Measurements from ENCODE around the gene EVI5.

Gene EVI5

DNA sequence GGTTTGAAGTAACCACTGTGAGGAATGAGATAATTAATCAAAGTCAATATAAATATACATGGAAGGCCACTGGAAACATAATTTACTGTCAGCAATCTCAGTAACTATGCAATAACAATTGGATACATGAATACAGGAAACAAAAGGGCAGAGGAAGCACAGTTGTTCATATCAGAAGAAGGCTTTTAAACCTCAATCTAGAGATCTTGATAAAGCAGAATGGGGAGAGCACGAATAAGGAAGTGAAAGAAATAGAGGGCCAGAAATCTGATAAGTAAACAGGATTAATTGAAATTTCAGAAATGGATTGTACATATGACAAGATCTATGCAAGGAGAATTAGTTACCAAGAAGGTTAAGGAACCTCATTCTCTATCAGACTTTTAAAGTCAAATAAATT is 93.0 kb downstream of the EVI5 start:
- Histone ChIP-seq H3K27me3 (ENCODE audit: control insufficient read depth, low read length) (no peaks in the 10 kb centered on the region), H3K79me2 (ENCODE audit: control insufficient read depth, low read length) (no peaks in the 10 kb centered on the region), H3K27ac (ENCODE audit: low read depth, low read length) (no peak overlapping the region), H3K4me1 (ENCODE audit: control insufficient read depth, low read length) (peaks cover 7% of the 10 kb centered on the region), H3F3A (ENCODE audit: control insufficient read depth, insufficient read depth) (no peaks in the 10 kb centered on the region), H3K4me2 (ENCODE audit: low read length) (no peak overlapping the region), H3K9me3 (ENCODE audit: control insufficient read depth, insufficient read depth, low read length) (no peaks in the 10 kb centered on the region), H3K36me3 (ENCODE audit: control insufficient read depth, low read length) (peaks cover 10% of the 10 kb centered on the region), H4K20me1 (ENCODE audit: control insufficient read depth, insufficient read depth, low read depth, low read length) (no peaks in the 10 kb centered on the region), H3K9me2 (replicated peaks; ENCODE audit: control insufficient read depth, low read length) (no peaks in the 10 kb centered on the region), H3K4me3 (ENCODE audit: low read length) (no peak overlapping the region)
- no peak for TF ChIP-seq EZH2phosphoT487 (IDR thresholded peaks at IDR 0.05; ENCODE audit: borderline replicate concordance, low read length)
- TF ChIP-seq, protein P1, sequence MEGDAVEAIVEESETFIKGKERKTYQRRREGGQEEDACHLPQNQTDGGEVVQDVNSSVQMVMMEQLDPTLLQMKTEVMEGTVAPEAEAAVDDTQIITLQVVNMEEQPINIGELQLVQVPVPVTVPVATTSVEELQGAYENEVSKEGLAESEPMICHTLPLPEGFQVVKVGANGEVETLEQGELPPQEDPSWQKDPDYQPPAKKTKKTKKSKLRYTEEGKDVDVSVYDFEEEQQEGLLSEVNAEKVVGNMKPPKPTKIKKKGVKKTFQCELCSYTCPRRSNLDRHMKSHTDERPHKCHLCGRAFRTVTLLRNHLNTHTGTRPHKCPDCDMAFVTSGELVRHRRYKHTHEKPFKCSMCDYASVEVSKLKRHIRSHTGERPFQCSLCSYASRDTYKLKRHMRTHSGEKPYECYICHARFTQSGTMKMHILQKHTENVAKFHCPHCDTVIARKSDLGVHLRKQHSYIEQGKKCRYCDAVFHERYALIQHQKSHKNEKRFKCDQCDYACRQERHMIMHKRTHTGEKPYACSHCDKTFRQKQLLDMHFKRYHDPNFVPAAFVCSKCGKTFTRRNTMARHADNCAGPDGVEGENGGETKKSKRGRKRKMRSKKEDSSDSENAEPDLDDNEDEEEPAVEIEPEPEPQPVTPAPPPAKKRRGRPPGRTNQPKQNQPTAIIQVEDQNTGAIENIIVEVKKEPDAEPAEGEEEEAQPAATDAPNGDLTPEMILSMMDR (IDR thresholded peaks at IDR 0.05; ENCODE audit: low read depth, low read length, poor library complexity, severe bottlenecking) = no peak

- H3K27ac ChIP-seq (ENCODE audit: low read depth, low read length) = no peak overlapping the region
- H3K9me3 ChIP-seq (ENCODE audit: control insufficient read depth, insufficient read depth, low read length) = no peaks in the 10 kb centered on the region
- peaks cover 7% of the 10 kb centered on the region for H3K4me1 ChIP-seq (ENCODE audit: control insufficient read depth, low read length)
- no peak for TF ChIP-seq EZH2phosphoT487 (IDR thresholded peaks at IDR 0.05; ENCODE audit: borderline replicate concordance, low read length)
- TF ChIP-seq, protein P1 (IDR thresholded peaks at IDR 0.05; ENCODE audit: low read depth, low read length, poor library complexity, severe bottlenecking) = no peak
- no peaks in the 10 kb centered on the region for H3K79me2 ChIP-seq (ENCODE audit: control insufficient read depth, low read length)
- no peak overlapping the region for H3K4me2 ChIP-seq (ENCODE audit: low read length)
- no peak overlapping the region for H3K4me3 ChIP-seq (ENCODE audit: low read length)
- H3K9me2 ChIP-seq (replicated peaks; ENCODE audit: control insufficient read depth, low read length) = no peaks in the 10 kb centered on the region
- no peaks in the 10 kb centered on the region for H3F3A ChIP-seq (ENCODE audit: control insufficient read depth, insufficient read depth)
- peaks cover 10% of the 10 kb centered on the region for H3K36me3 ChIP-seq (ENCODE audit: control insufficient read depth, low read length)
- no peaks in the 10 kb centered on the region for H3K27me3 ChIP-seq (ENCODE audit: control insufficient read depth, low read length)
- no peaks in the 10 kb centered on the region for H4K20me1 ChIP-seq (ENCODE audit: control insufficient read depth, insufficient read depth, low read depth, low read length)
Observed at GRCh38 chr1:92690212-92690906, 94.5 kb downstream of the EVI5 start.

DNA sequence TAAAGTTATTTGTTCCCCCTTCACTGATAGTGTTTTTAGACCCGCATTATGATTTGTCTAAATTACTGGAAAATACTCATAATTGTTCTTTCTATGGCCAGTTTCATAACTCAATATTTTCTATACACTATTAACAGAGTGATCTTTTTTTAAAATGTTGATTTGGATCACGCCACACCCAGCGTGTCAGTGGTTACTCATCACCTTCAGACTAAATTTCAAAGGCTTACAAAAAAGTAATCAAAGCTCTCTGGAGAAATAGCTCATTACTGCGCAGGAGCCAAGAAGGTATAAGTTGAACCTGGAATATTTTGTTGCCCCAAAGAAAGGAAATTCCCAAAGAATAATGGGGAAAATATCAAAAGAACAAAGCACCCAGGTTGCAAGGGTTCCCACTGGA is 104.9 kb downstream of the EVI5 start:
- H3K27ac ChIP-seq (ENCODE audit: low read depth, low read length) = no peak overlapping the region
- no peaks in the 10 kb centered on the region for H3K4me1 ChIP-seq (ENCODE audit: control insufficient read depth, low read length)
- H3K36me3 ChIP-seq (ENCODE audit: control insufficient read depth, low read length) = no peaks in the 10 kb centered on the region
- no peaks in the 10 kb centered on the region for H3K27me3 ChIP-seq (ENCODE audit: control insufficient read depth, low read length)
- no peaks in the 10 kb centered on the region for H3K9me2 ChIP-seq (replicated peaks; ENCODE audit: control insufficient read depth, low read length)
- H3K9me3 ChIP-seq (ENCODE audit: control insufficient read depth, insufficient read depth, low read length) = no peaks in the 10 kb centered on the region
- no peaks in the 10 kb centered on the region for H4K20me1 ChIP-seq (ENCODE audit: control insufficient read depth, insufficient read depth, low read depth, low read length)
- TF ChIP-seq, protein P1 (IDR thresholded peaks at IDR 0.05; ENCODE audit: low read depth, low read length, poor library complexity, severe bottlenecking) = no peak
- TF ChIP-seq EZH2phosphoT487 (IDR thresholded peaks at IDR 0.05; ENCODE audit: borderline replicate concordance, low read length) = no peak
- no peaks in the 10 kb centered on the region for H3K79me2 ChIP-seq (ENCODE audit: control insufficient read depth, low read length)
- no peaks in the 10 kb centered on the region for H3F3A ChIP-seq (ENCODE audit: control insufficient read depth, insufficient read depth)
- H3K4me3 ChIP-seq (ENCODE audit: low read length) = no peak overlapping the region
- H3K4me2 ChIP-seq (ENCODE audit: low read length) = no peak overlapping the region
